HG03064 (cell line): ENCODE measurements around the gene SSH2.
"Not testable (repeated sequence)": the region's sequence is repeated elsewhere in the genome, so short reads cannot be mapped to it uniquely, and the experiment has no call there.

Source experiments
- ATAC-seq: cut with Tn5 transposase; IDR thresholded peaks from one replicate; pipeline ENCODE4 v1.9.1; 2021; ENCODE audit warnings: low read depth; ENCODE audit not compliant: unreplicated experiment

The SSH2 gene, protein sequence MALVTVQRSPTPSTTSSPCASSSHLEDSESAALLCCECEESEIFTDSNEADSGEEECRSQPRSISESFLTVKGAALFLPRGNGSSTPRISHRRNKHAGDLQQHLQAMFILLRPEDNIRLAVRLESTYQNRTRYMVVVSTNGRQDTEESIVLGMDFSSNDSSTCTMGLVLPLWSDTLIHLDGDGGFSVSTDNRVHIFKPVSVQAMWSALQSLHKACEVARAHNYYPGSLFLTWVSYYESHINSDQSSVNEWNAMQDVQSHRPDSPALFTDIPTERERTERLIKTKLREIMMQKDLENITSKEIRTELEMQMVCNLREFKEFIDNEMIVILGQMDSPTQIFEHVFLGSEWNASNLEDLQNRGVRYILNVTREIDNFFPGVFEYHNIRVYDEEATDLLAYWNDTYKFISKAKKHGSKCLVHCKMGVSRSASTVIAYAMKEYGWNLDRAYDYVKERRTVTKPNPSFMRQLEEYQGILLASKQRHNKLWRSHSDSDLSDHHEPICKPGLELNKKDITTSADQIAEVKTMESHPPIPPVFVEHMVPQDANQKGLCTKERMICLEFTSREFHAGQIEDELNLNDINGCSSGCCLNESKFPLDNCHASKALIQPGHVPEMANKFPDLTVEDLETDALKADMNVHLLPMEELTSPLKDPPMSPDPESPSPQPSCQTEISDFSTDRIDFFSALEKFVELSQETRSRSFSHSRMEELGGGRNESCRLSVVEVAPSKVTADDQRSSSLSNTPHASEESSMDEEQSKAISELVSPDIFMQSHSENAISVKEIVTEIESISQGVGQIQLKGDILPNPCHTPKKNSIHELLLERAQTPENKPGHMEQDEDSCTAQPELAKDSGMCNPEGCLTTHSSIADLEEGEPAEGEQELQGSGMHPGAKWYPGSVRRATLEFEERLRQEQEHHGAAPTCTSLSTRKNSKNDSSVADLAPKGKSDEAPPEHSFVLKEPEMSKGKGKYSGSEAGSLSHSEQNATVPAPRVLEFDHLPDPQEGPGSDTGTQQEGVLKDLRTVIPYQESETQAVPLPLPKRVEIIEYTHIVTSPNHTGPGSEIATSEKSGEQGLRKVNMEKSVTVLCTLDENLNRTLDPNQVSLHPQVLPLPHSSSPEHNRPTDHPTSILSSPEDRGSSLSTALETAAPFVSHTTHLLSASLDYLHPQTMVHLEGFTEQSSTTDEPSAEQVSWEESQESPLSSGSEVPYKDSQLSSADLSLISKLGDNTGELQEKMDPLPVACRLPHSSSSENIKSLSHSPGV (N-terminal part only)

GRCh38 chr17:29929533-29930408 is at the start of gene SSH2:
TSS of gene SSH2 (minus strand) at chr17:29930228. CDS start at chr17:29930000, 228 bp downstream.
- no peak for ATAC-seq

GRCh38 chr17:29977836-29978235 is 47.8 kb upstream of the SSH2 start:
- no peak for ATAC-seq

DNA sequence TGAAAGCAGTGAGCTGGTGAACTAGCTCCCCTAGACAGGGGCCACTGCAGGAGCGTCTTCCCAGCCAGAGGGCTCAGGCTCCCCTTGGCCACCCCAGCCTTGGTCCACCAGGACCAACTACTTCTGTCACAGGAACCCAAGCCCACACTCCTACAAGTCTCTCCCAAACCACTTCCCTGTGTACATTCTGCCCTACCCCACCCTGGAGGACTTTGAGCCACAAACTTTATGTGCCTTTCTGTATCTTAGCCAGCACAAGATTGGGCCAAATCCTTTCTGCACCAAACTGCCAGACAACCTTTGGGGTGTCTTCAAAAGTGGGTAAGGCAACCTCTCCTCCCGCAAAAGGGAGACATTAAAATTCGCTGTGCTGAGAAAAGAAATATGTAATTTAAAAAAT is 43.0 kb upstream of the SSH2 start:
- no peak for ATAC-seq

DNA sequence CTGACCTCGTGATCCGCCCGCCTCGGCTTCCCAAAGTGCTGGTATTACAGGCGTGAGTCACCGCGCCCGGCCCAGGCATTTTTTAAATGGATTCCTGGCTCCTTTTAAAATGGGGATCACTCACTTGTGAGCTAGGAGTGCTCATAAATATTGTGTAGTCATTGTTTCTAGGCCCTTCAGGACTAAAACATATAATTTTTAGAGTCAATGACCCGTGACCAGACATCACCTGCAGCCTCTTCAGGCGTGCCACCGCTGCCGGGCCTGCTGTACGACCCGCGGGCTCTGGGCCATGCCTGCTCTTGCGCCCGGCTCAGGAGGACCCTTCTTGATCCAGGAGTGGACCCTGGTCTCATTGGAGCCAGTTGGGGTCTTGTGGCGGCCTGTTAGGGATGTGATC is 42.2 kb upstream of the SSH2 start:
- ATAC-seq, result no peak

DNA sequence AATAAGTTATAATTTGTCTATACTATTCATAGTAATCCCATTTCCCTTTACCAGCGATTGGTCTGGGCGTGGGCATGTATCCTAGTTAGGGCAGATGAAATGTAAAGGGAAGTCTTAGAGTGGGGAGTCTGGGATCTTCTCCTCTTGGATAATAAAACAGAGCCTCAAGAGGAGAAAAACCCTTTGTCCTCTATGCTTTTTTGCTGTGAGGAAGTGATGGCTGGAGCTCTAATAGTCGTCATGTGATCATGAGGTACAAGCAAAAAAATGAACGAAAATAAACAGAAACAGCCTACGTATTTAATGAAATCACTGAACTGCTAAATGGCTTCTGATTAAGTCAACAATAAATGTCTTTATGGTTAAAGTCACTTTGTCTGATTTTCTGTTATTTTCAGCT is 38.2 kb upstream of the SSH2 start:
- no peak for ATAC-seq

DNA sequence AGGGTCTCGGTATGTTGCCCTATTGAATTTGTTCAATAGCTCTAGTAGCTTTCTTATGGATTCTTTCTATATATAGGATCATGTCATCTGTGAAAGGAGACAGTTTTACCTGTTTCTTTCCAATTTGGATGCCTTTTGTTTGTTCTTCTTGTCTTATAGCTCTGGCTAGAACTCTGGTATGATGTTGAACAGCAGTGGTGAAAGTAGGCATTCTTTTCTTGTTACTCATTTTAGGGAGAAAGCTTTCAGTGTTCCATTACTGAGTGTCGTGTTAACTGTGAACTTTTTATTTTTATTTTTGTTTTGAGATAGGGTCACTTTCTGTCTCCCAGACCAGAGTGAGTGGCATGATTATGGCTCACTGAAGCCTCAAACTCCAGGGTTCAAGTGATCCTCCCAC is 32.6 kb upstream of the SSH2 start:
- no peak for ATAC-seq

DNA sequence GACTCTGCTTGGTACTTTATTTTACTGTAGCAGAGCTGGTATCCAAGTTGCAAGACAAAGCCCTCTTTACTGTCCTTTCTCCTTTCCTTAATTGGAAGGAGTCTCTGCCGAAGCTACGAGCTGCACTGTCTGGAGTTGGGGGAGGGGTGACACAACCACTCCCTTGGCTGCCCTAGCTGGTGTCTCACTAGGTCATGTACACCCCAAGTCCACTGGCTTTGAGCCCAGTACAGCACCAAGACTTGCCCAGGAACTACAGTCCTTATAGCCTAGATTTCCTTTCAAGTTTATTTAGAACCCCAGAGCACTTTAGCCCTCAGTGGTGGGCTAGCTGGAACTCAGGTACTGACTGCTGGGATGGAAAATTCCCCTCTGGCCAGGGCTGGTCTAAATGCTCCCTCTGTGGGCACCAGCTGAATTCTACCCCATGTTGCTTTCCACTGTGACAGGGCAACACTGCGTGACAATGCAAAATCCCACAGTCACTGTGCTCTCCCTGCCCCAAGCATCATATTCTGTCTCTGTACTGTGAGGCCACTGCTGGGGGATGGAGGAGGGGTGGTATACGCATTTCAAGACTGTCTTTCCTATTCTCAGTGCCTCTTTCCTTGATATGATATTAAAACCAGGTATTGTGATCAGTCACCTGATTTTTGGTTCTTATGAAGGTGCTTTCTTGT is 29.8 kb upstream of the SSH2 start:
- no peak for ATAC-seq

- ATAC-seq, result no peak
Measured at GRCh38 chr17:29958947-29959657, 29.1 kb upstream of the SSH2 start.

GRCh38 chr17:29957488-29957887 is 27.5 kb upstream of the SSH2 start:
- not testable (repeated sequence) for ATAC-seq

GRCh38 chr17:29956225-29956624 is 26.2 kb upstream of the SSH2 start:
- ATAC-seq, result no peak

- no peak for ATAC-seq
Measured at GRCh38 chr17:29954405-29954804, 24.4 kb upstream of the SSH2 start.

DNA sequence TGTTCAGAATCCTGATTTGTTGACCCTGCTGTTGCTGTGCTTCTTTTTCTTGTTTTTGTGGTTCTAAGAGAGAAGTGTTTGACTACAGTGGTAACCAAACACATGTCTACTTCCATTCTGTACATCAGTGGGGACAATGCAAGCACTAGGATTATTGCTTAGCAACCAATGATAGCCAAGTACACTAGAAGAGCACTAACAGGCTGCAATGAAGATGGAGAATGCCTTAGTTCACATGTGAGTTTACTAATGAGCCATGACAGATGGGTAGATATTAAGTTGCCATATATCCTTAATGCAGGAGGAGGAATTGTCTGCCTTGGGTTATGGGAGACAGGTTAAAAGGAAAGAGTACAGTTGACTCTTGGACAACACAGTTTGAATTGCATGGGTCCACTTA is 19.7 kb upstream of the SSH2 start:
- ATAC-seq, result no peak

DNA sequence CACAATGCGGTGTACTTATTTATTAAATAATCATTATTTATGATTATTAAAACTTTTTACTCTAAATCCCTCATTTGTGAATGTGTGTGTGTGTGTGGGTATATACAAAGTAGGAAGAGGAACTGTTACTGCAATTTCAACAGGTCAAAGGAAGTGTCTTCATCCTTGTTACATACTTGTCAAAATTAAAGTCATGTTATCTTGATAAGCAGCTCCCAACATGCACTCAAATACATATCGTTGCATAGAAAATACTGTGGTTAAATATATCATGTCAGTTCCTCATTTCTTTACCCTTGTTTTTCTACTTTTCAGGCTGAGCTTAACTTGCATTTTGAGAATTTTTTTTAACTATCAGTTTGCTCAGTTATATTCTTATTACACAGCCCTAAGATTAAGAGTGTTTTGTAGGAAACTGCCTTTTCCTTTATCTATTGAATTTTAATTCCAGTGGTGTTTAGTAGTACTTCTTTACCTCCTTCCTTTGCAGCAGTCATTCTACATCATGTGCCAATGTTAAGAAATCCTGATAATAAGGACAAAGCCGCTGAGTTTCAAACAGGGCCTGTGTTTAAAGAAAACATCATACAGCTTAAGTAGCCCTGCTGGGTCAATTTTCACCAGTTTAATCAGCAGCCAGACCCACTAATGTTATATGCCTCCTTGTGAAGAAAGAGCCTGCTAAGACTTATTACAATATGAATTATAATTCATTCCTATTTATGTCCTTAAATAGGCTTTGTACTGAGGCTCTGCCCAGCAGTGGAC is 18.6 kb upstream of the SSH2 start:
- ATAC-seq, result no peak

DNA sequence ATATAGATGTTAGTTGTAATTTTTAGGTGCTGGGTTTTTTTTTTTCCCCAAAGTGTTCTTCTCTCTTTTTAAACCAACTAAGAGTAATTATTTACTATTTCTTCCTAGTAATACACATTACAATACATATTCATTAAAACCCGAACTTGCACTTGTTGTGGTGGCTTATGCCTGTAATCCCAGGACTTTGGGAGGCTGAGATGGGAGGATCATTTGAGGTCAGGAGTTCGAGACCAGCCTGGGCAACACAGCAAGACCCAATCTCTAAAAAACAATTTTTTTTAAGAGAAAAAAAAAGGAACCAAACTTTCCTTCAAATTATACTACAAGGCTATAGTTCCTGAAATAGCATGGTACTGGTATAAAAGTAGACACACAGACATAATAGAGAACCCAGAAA is 15.3 kb upstream of the SSH2 start:
- no peak for ATAC-seq

- ATAC-seq, result no peak
Measured at GRCh38 chr17:29941334-29941733, 11.3 kb upstream of the SSH2 start, which contains the start of gene EFCAB5. TSS of gene EFCAB5 (plus strand) at chr17:29941634. CDS start at chr17:29941797, 163 bp downstream.

- ATAC-seq, result no peak
Measured at GRCh38 chr17:29936724-29937123, 6.7 kb upstream of the SSH2 start.

GRCh38 chr17:29935909-29936308 is 5.9 kb upstream of the SSH2 start:
- not testable (repeated sequence) for ATAC-seq

- no peak for ATAC-seq
Measured at GRCh38 chr17:29933379-29933778, 3.4 kb upstream of the SSH2 start.
